ENCODE measurements around the gene CRYBB1. TPM values are rescaled to one million over a fixed set of nuclear protein-coding genes. Genes with fewer than 3 reads are reported as not detected.

Gene CRYBB1
- total and polyA plus RNA-seq, 2 experiments from 2014 or later = 1.6 to 3.7 TPM

DNA sequence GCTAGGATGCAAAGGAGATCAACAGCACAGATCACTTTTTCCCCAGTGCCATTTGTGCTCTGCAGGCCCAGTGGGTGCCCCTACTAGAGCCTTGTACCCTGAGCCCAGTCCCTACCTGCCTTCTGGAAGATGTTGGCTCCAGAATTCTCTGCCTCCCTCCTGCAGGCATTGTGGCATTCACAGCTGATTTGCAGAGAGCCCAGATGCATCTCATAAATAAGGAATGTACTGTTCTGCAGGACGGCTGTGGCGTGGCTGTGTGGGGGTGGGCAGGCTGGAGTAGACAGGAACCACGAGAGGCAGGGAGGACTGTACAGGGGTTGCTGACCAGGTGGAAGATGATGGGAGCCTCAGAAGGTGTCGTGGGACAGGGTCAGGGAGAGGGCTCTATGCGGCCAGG, 28.3 kb upstream of the CRYBB1 start:
- Mint-ChIP-seq H3K36me3 (ENCODE audit: low read depth) (no peaks in the 10 kb centered on the region), H3K27ac (no peak overlapping the region; the same call in 1 of the 2 replicates), H3K9me3 (no peaks in the 10 kb centered on the region; the same call in 2 of the 3 replicates), H3K4me3 (peak overlapping the region; percentile 8; the same call in 1 of the 3 replicates), H3K4me1 (peaks cover 79% of the 10 kb centered on the region), H3K27me3 (ENCODE audit: insufficient read depth, low read depth, poor library complexity) (peaks cover 27% of the 10 kb centered on the region)
- Histone ChIP-seq H4K20me1 (replicated peaks; ENCODE audit: insufficient read depth) (no peaks in the 10 kb centered on the region), H3K79me2 (replicated peaks; ENCODE audit: insufficient read depth) (no peaks in the 10 kb centered on the region), H3K9me2 (ENCODE audit: insufficient read depth) (no peaks in the 10 kb centered on the region), H3K36me3 (ENCODE audit: insufficient read depth) (no peaks in the 10 kb centered on the region), H2AFZ (no peak overlapping the region), H3K4me1 (ENCODE audit: insufficient read depth) (peaks cover 87% of the 10 kb centered on the region), H3K4me2 (peak overlapping the region; percentile 41), H3F3A (replicated peaks; ENCODE audit: low read depth) (peaks cover 30% of the 10 kb centered on the region), H3K27me3 (ENCODE audit: insufficient read depth) (no peaks in the 10 kb centered on the region), H3K4me3 (peak overlapping the region; percentile 6; the same call in 1 of the 2 replicates), H3K27ac (ENCODE audit: low read depth) (peak overlapping the region; percentile 24; the same call in 1 of the 2 replicates)
- ATAC-seq (no peak), DNase-seq (ENCODE audit: low spot score) (no peak)
- TF ChIP-seq, protein P1, sequence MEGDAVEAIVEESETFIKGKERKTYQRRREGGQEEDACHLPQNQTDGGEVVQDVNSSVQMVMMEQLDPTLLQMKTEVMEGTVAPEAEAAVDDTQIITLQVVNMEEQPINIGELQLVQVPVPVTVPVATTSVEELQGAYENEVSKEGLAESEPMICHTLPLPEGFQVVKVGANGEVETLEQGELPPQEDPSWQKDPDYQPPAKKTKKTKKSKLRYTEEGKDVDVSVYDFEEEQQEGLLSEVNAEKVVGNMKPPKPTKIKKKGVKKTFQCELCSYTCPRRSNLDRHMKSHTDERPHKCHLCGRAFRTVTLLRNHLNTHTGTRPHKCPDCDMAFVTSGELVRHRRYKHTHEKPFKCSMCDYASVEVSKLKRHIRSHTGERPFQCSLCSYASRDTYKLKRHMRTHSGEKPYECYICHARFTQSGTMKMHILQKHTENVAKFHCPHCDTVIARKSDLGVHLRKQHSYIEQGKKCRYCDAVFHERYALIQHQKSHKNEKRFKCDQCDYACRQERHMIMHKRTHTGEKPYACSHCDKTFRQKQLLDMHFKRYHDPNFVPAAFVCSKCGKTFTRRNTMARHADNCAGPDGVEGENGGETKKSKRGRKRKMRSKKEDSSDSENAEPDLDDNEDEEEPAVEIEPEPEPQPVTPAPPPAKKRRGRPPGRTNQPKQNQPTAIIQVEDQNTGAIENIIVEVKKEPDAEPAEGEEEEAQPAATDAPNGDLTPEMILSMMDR (conservative IDR thresholded peaks at IDR 0.05; ENCODE audit: low read depth in 2 of 2) = no peak
- TF ChIP-seq CREB1 (CRISPR knock-in tag; IDR thresholded peaks at IDR 0.05; ENCODE audit: low read depth) (no peak), NANOG (IDR thresholded peaks at IDR 0.05; ENCODE audit: borderline replicate concordance) (no peak), ZNF114 (CRISPR knock-in tag; IDR thresholded peaks at IDR 0.05) (no peak), STAT1 (IDR thresholded peaks at IDR 0.05; ENCODE audit: unreplicated experiment) (no peak)
- TF ChIP-seq, protein P2, sequence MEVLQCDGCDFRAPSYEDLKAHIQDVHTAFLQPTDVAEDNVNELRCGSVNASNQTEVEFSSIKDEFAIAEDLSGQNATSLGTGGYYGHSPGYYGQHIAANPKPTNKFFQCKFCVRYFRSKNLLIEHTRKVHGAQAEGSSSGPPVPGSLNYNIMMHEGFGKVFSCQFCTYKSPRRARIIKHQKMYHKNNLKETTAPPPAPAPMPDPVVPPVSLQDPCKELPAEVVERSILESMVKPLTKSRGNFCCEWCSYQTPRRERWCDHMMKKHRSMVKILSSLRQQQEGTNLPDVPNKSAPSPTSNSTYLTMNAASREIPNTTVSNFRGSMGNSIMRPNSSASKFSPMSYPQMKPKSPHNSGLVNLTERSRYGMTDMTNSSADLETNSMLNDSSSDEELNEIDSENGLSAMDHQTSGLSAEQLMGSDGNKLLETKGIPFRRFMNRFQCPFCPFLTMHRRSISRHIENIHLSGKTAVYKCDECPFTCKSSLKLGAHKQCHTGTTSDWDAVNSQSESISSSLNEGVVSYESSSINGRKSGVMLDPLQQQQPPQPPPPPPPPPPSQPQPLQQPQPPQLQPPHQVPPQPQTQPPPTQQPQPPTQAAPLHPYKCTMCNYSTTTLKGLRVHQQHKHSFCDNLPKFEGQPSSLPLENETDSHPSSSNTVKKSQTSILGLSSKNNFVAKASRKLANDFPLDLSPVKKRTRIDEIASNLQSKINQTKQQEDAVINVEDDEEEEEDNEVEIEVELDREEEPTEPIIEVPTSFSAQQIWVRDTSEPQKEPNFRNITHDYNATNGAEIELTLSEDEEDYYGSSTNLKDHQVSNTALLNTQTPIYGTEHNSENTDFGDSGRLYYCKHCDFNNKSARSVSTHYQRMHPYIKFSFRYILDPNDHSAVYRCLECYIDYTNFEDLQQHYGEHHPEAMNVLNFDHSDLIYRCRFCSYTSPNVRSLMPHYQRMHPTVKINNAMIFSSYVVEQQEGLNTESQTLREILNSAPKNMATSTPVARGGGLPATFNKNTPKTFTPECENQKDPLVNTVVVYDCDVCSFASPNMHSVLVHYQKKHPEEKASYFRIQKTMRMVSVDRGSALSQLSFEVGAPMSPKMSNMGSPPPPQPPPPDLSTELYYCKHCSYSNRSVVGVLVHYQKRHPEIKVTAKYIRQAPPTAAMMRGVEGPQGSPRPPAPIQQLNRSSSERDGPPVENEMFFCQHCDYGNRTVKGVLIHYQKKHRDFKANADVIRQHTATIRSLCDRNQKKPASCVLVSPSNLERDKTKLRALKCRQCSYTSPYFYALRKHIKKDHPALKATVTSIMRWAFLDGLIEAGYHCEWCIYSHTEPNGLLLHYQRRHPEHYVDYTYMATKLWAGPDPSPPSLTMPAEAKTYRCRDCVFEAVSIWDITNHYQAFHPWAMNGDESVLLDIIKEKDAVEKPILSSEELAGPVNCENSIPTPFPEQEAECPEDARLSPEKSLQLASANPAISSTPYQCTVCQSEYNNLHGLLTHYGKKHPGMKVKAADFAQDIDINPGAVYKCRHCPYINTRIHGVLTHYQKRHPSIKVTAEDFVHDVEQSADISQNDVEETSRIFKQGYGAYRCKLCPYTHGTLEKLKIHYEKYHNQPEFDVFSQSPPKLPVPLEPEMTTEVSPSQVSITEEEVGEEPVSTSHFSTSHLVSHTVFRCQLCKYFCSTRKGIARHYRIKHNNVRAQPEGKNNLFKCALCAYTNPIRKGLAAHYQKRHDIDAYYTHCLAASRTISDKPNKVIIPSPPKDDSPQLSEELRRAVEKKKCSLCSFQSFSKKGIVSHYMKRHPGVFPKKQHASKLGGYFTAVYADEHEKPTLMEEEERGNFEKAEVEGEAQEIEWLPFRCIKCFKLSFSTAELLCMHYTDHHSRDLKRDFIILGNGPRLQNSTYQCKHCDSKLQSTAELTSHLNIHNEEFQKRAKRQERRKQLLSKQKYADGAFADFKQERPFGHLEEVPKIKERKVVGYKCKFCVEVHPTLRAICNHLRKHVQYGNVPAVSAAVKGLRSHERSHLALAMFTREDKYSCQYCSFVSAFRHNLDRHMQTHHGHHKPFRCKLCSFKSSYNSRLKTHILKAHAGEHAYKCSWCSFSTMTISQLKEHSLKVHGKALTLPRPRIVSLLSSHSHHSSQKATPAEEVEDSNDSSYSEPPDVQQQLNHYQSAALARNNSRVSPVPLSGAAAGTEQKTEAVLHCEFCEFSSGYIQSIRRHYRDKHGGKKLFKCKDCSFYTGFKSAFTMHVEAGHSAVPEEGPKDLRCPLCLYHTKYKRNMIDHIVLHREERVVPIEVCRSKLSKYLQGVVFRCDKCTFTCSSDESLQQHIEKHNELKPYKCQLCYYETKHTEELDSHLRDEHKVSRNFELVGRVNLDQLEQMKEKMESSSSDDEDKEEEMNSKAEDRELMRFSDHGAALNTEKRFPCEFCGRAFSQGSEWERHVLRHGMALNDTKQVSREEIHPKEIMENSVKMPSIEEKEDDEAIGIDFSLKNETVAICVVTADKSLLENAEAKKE (CRISPR knock-in tag; IDR thresholded peaks at IDR 0.05) = no peak
